COLO668 (cell line): Measurements from ENCODE around the gene IBTK.
"Not testable (repeated sequence)": the region's sequence is repeated elsewhere in the genome, so short reads cannot be mapped to it uniquely, and the experiment has no call there.

Experiments used
- DNase-seq: peaks from one replicate; lab custom pipeline; 2025; ENCODE audit not compliant: unreplicated experiment; lab: John Stamatoyannopoulos, UW

The IBTK gene

GRCh38 chr6:82246370-82246769, 1.2 kb downstream of the IBTK start:
- DNase-seq, result no peak

DNA sequence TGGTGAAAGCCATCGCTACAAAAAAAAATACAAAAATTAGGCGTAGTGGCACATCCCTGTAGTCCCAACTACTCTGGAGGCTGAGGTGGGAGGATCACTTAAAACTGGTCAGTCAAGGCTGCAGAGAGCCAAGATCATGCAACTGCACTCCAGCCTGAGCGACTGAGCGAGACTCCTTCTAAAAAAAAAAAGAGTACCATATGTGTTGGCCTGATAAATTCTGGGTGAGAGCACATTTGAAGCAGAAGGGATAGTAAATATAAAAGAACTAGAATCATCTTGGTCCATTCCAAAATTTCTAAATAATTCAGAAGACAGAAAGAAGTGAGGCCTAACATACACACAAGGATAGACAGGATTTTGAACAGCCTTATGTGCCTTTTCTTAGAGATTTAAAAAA, 2.2 kb downstream of the IBTK start:
- DNase-seq, result no peak

- no peak for DNase-seq
Observed at GRCh38 chr6:82243884-82244283, 3.7 kb downstream of the IBTK start.

DNA sequence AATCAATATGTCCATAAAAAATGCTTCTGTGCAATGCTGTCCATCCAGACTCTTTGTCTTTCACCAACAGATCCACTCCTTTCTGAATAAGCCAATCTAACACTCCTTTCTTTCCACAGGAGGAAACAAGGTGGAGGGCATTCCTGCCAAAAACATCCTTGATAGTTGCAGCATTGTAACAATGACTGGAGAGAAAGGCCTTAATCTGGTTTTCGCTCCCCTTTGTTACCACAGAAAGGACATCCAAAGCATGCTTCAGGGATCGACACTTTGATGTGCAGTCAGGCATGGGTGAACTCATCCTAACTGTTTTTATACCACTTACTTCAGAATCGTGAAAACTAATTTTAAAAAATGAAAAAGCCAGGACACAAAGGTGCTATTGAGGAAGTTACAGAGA, 7.4 kb downstream of the IBTK start:
- no peak for DNase-seq

GRCh38 chr6:82239597-82239996, 7.9 kb downstream of the IBTK start:
- no peak for DNase-seq

GRCh38 chr6:82237013-82237412, 10.5 kb downstream of the IBTK start:
- DNase-seq, result no peak

DNA sequence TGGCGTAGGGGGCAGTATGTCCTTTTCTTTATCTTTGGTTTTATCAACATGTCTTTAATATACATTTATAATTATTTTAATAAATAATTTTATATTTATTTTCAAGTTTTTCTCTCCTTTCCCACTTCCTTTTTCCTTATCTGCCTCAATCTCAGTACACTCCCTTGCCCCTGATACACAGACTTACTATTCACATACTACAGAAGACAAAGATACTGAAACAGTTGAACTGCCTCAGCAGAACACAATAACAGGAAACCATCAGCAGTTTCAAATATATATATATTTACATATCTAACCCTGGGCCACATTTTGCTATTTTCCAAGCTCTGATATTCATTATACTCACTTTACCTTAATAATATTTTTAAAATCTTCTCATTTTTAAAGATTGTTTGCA, 19.8 kb downstream of the IBTK start:
- no peak for DNase-seq

DNA sequence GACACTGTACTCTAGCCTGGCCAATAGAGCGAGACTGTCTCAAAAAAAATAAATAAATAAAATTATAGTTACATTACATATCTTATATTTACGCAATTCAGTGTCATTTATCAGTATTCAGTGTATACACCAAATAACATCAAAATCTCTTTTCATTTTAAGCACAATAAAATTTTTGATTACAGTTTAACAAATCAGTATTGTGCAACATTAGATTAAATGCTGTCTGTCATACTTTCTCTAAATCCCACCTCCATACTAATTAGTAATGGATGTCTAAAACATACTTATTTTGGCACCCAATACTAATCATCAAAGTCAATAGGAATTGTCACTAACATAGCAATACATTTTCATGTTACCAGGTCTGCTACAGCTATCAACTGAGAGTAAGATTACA, 27.4 kb downstream of the IBTK start:
- DNase-seq, result no peak

DNA sequence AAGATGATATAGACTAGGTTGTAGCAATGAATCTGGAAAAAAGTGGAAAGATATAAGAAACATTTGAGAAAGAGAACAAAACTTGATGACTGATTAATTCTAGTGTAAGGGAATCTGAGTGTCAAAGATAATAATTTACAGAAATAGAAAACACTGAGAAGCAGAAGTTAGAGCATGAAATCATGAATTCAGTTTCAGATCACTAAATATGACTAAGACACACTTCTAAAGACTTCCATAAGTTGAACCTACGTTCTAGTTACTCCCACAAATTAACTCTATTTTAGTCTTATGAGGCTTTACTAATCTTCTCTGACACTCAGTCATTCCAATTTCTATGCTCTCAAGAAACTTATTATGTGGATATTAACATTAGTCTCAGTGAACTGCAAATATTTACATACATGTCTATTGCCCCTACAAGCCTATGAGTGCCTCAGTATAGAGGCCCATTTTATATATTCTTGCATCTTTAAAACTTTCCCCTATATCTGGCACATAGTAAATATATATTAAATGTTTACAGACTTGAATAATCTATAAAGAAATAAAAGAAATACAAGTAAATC, 30.4 kb downstream of the IBTK start:
- DNase-seq, result no peak

DNA sequence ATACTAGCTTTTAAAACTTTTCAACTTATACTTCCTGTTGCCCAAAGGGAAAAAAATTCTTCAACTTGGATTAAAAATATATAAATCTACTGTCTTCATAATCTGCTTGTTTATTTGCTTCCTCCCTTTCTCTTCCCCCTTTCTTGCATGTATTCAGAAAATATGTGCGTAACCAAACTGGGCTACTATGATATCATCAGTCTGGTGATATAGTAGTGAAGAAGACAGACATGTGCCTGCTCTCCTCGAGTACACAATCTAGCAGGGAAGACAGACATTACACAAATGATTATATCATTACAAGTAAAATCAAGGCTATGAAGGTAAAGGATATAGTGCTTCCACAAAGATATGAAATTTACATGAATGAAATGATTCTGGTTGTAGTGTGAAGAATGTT, 31.0 kb downstream of the IBTK start:
- no peak for DNase-seq

DNA sequence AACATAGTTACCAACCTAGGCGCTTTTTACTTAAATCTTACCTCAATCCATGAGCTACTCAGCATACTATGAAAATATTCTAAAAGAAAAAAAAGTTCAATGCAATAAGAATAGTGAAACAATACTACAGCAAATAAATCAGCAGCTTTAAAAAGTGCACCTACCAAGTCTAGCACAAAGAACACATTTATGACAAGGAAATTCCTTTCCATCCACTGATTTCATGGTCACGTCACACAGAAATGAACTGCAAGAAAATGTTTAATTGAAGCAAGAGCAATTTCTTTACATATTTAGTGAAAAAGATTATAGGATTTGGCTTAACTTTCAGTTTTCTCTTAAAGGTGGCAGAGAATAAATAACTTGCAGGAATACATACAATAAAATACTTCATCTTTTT, 36.2 kb downstream of the IBTK start:
- DNase-seq, result no peak

- no peak for DNase-seq
Observed at GRCh38 chr6:82208913-82209312, 38.6 kb downstream of the IBTK start.

GRCh38 chr6:82205930-82206392, 41.6 kb downstream of the IBTK start:
- no peak for DNase-seq

DNA sequence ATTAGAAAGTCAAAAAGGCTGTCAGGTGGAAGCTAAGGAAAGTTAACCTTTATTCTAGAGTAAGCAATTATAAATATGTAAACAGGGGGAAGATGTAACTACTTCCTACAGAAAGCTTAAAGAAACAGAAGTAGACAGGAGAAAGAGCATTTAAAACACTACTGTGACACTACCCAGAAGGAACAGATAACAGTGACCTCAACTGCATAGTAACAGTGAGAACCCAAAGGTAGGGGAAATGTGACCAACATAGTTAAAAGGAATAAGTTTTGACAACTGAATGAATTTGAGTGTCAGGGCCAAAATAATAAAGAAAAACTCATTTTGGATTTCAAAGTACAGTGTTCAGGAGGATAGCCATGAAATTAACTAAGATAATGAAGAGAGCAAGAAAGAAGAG, 43.5 kb downstream of the IBTK start:
- no peak for DNase-seq

- no peak for DNase-seq
Observed at GRCh38 chr6:82197784-82198183, 49.8 kb downstream of the IBTK start.

DNA sequence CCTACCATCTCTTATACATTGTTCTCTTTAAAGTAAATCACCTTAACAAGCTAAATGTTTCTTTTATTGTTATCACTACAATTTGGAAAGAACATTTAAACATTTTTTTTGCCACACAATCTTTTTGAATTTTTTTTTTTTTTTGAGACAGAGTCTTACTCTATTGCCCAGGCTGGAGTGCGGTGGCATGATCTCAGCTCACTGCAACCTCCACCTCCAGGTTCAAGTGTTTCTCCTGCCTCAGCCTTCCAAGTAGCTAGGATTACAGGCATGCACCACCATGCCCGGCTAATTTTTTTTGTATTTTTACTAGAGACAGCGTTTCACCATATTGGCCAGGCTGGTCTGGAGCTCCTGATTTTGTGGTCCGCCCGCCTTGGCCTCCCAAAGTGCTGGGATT, 50.3 kb downstream of the IBTK start:
- DNase-seq, result not testable (repeated sequence)

- DNase-seq, result no peak
Observed at GRCh38 chr6:82196161-82196560, 51.4 kb downstream of the IBTK start.

DNA sequence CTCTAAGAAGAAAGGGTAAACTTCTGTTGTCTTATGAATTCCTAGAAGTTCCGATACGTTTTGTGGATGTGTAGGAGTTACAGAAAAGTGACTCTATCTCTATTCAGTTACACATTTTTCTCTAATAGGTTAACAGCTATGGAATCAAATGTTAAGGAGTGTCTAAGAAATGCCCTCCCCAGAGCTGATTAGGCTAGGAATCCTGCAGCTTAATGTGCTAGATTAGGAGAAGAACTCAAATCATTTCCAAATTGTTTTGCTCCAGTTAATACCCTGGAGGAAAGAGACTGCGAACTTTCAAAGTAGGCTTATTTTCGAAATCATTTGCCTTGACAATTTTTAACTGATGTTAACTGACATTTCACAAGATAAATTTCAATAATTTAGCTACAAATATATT, 51.9 kb downstream of the IBTK start:
- no peak for DNase-seq

- no peak for DNase-seq
Observed at GRCh38 chr6:82185948-82186535, 61.5 kb downstream of the IBTK start.

DNA sequence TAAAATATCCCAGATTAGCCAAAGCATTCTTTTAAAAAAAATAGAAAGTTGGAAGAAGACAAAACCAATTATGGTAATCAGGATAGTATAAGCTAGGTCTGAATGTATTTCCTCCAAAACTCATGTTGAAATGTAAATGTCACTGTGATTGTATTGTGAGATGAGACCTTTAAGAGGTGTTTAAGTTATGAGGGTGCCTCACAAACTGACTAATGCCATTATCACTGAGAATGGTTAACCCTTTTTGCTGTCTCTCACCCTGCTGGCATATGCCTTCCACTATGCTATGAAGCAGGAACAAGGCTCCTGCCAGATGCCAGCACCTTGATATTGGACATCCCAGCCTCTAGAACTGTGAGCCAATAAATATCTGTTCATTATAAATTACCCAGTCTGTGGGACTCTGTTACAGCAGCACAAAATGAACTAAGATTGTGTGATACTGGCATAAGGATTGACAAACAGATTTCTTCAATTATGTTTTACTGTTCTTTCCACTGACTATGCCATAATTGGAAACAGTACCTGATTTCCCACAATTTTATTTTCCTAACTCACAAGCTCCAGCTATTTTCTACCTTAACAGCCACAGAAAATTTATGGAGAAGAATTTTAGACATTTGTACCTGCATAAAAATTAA, 63.8 kb downstream of the IBTK start:
- DNase-seq, result no peak

DNA sequence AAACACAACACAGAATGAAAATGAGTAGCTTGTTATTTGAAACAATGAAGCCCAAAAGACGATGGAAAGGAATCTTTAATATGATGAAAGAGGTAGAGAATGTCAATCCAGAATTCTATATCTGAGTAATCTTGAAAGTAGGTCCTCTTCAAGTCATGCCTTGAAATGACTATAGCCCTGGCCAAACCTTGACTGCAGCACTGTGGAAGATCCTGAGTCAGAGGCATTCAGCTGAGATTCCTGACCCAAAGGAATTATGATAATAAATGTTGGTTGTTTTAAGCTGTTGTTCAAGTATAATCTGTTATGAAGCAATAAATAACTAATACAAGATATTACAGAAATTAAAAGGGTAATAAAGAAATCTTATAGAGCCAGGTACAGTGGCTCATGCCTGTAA, 64.8 kb downstream of the IBTK start:
- no peak for DNase-seq

DNA sequence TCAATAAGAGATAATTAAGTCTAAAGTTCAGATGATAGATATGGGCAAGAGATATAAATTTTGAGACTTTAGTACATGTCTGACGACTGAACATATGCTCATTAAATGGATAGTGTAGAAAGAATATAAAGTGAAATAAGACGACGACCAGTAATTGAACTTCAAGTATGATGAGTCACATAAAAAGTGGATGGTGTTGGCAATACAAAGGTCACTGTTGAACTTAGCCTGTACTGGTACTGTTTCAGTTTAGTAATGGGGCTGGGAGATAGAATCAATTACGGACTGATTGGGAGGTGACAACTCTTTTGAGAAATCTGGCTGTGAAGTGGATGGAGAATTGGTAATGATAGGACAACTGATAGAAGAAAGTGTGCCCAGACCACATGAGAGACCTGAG, 68.1 kb downstream of the IBTK start:
- no peak for DNase-seq

DNA sequence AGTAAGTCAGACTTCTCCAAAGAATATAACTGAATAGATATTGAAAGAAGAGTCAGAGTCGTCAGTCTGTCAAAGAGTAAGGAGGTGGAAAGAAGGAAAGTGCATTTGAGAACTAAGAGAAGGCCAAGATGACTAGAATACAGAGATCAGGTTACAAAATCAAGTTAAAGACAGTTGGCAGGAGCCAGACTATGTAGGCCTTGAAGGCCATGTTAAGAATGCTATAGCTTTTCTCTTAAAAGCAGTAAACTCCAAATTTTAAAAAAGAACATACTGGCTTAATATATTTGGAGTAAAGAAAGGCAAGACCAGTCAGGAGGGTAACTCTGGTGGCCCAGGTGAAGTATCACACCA, 68.8 kb downstream of the IBTK start:
- no peak for DNase-seq
